Activated effector memory CD4-positive, alpha-beta T cell treated with anti-CD3 and anti-CD28 coated beads, Interleukin-2, amount 50 U/mL, for 16 hours (primary cell): ENCODE data around the gene TTC23.
"Not testable (repeated sequence)": the region's sequence is repeated elsewhere in the genome, so short reads cannot be mapped to it uniquely, and the experiment has no call there.

Experiments
- DNase-seq: peaks from one replicate; pipeline ENCODE4 v3.0.0-alpha.2; 2020

The TTC23 gene

DNA sequence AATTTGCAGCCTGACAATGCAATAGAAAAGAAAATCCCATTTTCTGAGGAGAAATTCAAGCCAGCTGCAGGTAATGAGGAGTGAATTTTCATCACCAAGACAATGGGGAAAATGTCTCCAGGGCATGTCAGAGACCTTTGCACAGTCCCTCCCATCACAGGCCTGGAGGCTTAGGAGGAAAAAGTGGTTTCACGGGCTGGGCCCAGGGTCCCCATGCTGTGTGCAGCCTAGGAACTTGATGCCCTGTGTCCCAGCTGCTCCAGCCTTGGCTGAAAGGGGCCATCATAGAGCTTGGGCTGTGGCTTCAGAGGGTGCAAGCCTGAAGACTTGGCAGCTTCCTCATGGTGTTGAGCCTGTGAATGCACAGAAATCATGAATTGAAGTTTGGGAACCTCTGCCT is 57.2 kb downstream of the TTC23 start:
- DNase-seq, result not testable (repeated sequence)

GRCh38 chr15:99187936-99188335 is 61.4 kb downstream of the TTC23 start:
- DNase-seq, result no peak

- DNase-seq, result no peak
Measured at GRCh38 chr15:99185414-99186130, 63.8 kb downstream of the TTC23 start.

- no peak for DNase-seq
Measured at GRCh38 chr15:99182791-99183190, 66.6 kb downstream of the TTC23 start.

- no peak for DNase-seq
Measured at GRCh38 chr15:99181545-99181971, 67.8 kb downstream of the TTC23 start.

- no peak for DNase-seq
Measured at GRCh38 chr15:99180964-99181306, 68.4 kb downstream of the TTC23 start.

DNA sequence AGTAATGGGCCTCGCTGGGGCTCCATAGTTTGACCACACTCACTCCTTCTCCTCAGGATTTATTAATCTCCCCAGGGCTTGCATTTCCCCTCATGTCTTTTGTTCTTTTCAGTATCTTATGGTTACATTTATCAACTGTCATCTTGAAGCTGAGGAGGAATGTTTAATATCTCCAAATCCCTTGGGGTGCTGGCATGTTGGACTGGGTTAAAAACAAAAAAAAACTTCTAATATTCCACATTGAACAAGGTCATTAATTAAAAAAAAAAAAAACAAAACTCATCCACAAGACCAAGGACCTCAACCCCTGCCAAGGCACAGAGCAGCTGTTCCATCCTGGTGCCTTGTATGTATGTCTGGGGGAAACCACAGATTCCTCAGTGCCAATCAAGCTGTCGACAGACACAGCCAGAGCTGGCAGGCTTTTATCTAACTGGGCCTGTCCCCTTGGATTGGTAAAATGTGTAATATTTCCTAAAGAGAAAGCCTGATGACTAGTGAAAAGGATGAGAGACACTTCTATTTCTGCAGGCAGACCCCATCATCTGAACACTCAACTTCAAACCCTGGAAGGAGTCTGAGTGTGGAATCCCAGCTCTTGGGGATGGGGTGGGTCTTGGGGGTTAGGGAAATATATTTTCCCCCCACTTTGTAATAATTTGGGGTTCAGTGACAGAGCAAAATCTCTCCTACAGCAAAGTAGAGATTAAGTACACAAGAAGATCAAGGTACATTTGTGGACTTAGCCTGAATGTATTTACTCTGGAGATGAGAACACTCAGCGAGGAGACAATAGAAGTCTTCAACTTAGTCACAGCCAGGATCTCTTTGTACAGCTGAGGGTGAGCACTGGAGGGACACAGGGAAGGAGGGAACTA is 69.1 kb downstream of the TTC23 start:
- DNase-seq, result no peak

DNA sequence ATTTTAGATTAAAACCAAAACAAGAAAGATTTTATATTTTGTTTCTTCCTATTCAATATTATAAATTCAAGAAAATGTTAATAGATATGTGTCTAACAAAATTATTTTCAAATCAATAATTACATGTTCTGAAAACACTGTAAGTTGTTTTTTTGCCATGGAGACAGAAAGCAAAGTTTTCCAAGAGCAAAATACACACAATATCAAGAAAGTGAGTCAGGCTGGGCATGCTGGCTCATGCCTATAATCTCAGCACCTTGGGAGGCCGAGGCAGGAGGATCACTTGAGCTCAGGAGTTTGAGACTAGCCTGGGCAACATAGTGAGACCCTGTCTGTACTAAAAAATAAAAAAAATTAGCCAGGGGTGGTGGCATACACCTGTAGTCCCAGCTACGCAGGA is 71.7 kb downstream of the TTC23 start:
- DNase-seq, result no peak

DNA sequence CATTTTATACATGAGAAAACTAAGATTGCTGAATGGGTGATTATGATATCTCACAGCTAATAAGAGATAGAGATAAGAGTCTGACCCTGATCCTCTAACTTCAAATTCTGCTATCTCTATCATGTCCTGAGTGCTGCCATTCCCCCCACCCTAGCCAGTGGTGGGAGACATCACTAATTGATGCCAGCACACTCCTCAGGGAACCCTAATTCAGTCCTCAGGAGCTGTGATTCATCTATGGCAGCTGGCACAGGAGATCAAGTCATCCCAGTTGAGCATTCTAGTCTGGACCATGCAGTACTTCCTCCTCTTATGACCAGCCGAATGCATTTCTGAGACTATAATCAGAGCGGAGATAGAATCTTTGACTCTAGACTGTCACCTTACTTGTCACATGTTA is 72.6 kb downstream of the TTC23 start:
- DNase-seq, result no peak

DNA sequence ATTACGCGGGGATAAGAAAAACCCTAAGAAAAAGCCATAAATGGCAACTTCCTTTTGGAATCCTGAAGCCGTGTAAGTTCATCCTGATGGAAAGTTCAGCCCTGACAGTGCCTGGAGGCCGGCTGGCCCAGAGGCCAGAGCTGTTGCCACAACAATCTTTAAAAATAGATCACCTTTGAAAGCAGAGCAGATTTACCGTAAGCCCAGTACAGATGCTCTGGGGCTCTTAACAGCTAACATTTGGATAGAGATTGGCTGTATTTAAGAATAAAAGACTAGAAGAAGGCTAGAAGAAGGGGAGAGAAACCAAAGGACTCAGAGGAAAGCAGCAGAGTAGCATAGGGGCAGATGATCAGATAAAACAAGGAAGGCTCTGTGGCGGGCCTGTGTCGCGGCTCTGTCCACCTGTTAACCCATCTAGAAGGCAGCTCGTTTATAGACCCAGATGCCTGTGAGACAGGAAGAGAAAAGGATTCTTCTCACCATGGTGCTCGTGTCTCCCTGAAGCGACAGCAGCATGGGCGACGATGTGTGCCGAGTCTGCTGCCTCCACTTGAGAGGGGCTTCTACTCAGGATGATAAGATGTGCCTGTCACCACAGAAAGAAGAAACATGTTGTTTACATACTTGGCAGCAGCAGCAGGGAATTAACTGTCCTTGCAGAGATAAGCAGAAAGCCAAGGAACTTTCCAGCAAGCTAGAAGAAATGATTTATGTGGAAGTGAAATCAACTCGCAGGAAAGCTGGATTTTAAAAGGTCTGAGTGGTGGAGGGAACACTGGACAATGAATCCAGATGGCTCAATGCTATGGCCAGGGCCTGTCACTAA is 74.6 kb downstream of the TTC23 start:
- DNase-seq, result no peak

DNA sequence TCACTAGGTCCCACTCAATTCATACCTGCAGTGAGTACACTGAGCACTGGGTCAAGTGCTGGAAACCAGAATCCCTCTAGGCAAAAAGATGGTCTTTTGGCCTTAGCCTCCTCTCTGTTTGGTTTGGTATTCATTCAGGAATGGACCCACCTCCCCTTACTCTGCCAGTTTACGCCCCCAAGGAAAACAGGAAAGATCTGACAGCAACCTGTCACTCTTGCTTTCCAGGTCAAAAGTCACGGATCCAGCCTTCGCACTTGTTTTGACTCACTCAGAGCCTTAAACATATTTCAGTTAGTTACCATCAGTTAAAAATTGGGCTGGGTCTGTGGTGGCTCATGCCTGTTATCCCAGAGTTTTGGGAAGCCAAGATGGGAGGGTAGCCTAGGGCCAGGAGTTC is 76.4 kb downstream of the TTC23 start:
- DNase-seq, result no peak

DNA sequence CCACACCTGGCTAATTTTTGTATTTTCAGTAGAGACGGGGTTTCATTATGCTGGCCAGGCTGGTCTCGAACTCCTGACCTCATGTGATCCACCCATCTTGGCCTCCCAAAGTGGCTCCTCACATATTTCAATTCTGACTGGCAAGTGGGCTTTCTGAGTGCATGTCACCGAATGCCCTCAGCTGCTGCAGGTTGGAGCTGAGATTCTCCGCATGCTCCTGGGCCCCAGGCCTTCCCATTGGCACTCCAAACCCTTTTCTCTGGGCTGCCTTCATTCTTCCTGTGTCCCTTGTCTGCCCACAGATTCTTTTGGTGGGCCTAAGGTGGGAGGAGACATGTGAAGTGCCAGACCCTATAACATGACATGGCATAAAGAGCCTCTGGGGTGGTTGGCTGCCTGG is 77.2 kb downstream of the TTC23 start:
- no peak for DNase-seq

DNA sequence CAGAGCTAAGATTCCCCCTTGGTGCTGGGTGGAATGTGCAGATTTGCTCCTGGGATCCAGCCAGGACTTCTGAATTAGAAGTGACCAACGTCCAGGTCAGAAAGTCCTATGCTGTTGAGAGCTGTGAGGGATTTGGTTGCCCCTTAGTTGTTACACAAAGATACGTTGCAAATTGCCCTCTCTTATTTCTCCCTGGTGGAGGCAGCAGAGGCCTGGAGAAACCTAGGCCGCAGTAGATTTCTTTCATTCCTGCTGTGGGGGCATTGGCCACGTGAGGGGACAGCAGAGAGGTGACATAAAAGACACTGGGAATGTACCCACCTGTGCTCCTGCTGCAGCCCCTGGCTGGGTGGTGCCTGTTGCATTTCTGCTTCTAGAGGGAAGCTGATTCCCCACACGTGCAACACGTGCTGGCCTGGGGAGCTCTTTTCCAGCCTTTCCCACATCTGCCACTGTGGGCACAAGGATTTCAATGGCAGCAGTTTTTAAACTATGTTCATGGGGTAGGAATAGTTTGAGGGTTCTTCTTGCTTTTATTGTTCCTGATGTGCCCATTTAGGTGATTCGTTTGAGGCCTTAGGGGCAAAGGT is 78.8 kb downstream of the TTC23 start:
- DNase-seq, result no peak

GRCh38 chr15:99169769-99170311 is 79.5 kb downstream of the TTC23 start:
- DNase-seq, result no peak

DNA sequence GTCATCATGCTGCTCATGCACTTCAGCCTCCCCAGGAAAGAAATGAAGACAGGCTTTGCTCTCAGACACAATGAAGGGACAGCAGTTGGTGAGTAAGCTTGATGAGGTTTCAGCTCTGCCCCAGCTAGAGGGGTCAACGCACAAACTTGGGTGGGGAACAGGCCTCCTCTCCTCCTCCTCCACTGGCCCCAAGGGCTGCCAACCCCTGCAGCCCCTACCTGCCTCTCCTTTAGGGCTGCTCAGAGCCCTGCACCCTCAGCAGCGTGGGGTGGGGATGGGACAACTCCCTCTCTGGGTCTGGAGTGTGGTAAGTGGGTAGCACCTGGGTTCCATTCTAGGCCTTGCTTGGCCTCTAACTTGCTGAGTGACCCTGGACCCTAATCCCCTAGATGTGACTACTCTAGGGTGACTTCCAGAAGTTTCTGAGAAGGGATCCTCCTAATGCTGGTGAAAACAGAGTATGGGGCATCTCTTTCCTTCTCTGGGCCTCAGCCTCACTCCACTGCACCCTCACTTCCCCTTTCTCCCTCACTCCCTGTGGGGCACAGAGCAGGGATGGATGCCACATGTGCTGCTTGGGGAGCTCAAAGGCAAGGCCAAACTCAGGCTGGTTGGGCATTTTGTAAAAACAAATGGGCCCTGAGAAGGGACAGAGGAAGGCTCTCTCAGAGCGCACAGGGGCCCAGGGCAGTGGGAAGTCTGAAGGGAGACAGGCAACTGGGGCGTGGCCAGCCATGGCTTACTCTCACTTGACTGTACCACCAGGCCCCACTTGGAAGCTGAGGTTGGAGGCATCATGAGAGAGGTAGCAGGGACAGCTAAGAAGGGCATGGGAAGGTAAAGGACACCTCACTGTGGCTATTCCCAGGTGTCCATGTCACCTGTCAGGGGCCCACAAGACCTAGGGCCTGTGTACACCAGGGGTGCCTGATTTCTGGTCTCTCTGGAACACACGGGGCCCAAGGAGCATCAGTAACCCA is 80.5 kb downstream of the TTC23 start:
- DNase-seq, result no peak

DNA sequence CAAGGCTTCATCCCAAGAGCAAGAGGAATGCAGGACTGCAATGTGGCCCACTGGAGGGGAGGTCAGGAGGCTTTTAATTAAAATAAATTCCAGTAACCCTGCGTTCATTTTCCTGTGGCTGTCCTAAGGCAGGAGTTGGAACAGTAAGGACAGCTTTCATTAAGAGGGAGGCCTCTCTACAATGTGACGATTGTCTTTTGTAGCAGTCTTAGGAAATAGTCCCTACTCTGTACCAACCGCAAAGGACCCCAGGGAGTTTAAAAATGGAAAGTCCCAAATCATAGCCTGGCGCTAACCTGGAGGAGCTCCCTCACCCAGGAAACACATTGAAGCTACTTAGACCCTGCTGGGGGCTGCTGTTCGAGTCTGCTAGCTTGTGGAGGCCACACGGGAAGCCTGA is 81.7 kb downstream of the TTC23 start:
- no peak for DNase-seq

DNA sequence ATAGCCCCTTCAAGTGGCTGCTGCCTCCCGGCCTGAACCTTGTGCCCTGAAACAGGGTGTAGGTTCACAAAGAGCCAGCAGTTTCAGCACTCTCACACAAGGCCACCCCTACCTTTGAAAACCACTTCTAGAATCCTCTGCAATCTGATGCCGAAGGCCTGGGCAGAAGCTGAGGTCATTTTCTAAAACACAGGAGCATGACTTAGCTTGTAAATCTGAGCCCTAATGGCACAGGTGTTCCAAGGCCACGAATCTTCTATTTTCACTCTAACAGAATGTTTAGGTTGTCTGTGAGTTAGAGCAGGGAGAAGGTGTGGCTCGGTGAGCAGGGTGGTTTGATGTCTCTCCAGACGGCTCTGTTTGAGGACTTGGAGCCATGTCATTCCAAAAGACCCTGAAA is 82.2 kb downstream of the TTC23 start:
- DNase-seq, result no peak

DNA sequence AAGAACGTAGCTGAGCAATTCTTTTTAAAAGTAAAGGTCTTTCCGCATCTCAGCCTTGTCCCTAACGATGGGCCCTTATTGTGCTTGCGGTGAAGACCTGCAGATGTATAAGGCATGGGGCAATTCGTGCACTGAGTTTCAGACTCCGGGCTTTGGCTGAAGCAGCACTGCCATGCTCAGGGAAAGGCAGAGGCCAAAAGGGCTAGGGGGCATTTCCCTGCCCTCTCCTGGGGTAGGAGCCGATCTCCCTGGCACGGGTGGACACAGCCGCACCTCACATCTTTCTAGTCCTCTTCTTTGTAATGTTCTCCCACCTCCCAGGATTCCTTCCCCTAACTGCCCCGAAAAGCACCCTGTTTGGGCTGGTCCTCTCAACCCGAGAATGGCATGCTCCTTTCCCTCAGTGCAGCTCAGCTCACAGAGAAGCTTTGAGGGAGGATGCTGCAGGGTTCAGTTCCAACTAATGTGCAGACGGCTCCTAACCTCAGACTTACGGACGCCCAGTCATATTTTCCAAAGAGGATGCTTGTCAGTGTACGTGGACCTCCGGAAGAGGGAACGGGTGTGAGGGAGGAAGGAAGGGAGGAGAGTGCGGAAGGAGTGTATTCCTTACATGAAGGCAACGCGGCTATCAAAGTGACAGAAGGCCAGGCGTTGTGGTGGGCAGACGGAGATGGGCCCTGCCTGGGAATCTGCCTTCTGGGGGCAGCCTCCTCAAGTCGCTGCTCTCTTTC is 83.3 kb downstream of the TTC23 start:
- no peak for DNase-seq

DNA sequence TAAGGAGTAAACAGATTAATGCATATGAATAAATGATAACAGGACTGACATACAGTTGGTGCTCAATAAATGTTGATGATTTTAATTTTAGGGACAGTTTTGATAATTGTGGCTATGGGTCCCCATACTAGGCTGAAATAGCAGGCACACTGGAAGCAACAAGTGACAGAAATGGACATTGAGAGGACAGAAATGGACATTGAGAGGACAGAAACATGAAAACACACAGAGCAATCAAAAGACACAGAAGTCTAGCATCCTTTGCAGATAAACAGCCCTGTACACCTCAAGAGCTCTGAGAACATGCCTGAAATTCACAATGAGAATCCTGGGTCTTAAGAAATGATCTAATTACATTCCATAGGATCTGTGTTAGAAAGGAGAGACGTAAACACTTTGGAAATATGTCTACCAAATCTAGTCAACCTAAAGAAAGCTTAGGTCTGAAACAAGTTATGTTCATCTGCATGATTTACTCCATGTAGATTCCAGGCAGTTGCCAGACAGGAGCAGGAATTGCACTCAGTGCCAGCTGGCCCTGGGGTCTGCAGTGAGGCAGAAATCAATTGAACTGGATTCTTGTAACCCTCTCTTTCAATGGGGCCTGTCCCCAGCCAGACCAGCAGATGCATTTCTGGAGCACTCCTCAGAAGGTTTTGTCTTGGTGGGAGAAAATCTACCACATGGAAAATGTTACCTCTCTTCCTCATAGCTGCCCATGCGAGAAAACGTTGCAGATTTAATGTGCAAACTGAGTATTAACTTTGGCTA is 84.2 kb downstream of the TTC23 start:
- DNase-seq, result no peak

GRCh38 chr15:99164119-99164518 is 85.3 kb downstream of the TTC23 start:
- no peak for DNase-seq
